Thyroid gland (tissue), 4 donors: ENCODE measurements around the gene AGPAT4. TPM values are rescaled to one million over a fixed set of nuclear protein-coding genes. Genes with fewer than 3 reads are reported as not detected.
A peak's percentile ranks its signal among the peaks of the same experiment; 100 is the strongest.
"Not testable (repeated sequence)": the region's sequence is repeated elsewhere in the genome, so short reads cannot be mapped to it uniquely, and the experiment has no call there.

Experiments
- DNase-seq, 2 donors: peaks; one replicate each; pipeline ENCODE4 v3.0.0-alpha.2; 2019
- H3K27ac ChIP-seq, 3 donors: fragments of 200-600 bp; sonication (generic); 1 replicate in 2 of 3; 2 replicates in 1 of 3; pipeline ENCODE4 v1.5.1; 2016 to 2019; ENCODE audit warnings: mild to moderate bottlenecking in 1 of 3, moderate library complexity in 1 of 3
- H3K27me3 ChIP-seq: fragments of 200-600 bp; sonication (generic); one replicate; pipeline ENCODE4 v1.5.1; 2019
- H3K36me3 ChIP-seq, 2 donors: fragments of 200-600 bp; sonication (generic); one replicate each; pipeline ENCODE4 v1.5.1; 2016 to 2019
- H3K4me1 ChIP-seq, 2 donors: fragments of 200-600 bp; sonication (generic); one replicate each; pipeline ENCODE4 v1.5.1; 2017 to 2019
- H3K4me3 ChIP-seq, 3 donors: fragments of 200-600 bp; sonication (generic); replicated peaks in 1 of 3; 1 replicate in 2 of 3; 2 replicates in 1 of 3; pipeline ENCODE4 v1.5.1; 2016; ENCODE audit warnings: mild to moderate bottlenecking in 1 of 3
- H3K9me3 ChIP-seq: fragments of 200-600 bp; sonication (generic); one replicate; pipeline ENCODE4 v1.5.1; 2017
- POLR2A ChIP-seq, 2 donors: fragments of 450-650 bp; IDR thresholded peaks; one replicate each; pipeline ENCODE4 v1.6.1; 2017; ENCODE audit warnings: antibody characterized with exemption in 2 of 2, mild to moderate bottlenecking in 2 of 2, moderate library complexity in 1 of 2
- WGBS, 2 donors: methylation state at CpG; one replicate each; pipeline ENCODE4 v1.1.5; 2017; 5-methylcytosine and 5-hydroxymethylcytosine counted together
- intact Hi-C: fragments of 100-400 bp; cut with DNase I; formaldehyde crosslinking; loops from one replicate; pipeline ENCODE4 v1.15.1; 2023
- total RNA-seq, 4 donors: library from RNA; depleted of rRNA; stranded (reverse); fragments of >200 nt; gene quantifications; one replicate each; pipeline ENCODE4 v1.2.3, GENCODE V29; 2016
- TF ChIP-seq, protein P1 (sequence below), 6 experiments: fragments of 200-600 bp in 3 of 6; fragments of 450-650 bp in 3 of 6; sonication (generic) in 3 of 6; IDR thresholded peaks; one replicate each; pipeline ENCODE4 v1.5.1; 2016 to 2019; ENCODE audit warnings: antibody characterized with exemption in 6 of 6, mild to moderate bottlenecking in 2 of 6, inconsistent platforms in 1 of 6, moderate library complexity in 1 of 6

AGPAT4 gene, protein sequence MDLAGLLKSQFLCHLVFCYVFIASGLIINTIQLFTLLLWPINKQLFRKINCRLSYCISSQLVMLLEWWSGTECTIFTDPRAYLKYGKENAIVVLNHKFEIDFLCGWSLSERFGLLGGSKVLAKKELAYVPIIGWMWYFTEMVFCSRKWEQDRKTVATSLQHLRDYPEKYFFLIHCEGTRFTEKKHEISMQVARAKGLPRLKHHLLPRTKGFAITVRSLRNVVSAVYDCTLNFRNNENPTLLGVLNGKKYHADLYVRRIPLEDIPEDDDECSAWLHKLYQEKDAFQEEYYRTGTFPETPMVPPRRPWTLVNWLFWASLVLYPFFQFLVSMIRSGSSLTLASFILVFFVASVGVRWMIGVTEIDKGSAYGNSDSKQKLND
- total RNA-seq = 10 to 100 TPM in 1 of 4 donors, 1 to 10 TPM in 3; 6.1 to 12.8 (median 6.9) TPM

DNA sequence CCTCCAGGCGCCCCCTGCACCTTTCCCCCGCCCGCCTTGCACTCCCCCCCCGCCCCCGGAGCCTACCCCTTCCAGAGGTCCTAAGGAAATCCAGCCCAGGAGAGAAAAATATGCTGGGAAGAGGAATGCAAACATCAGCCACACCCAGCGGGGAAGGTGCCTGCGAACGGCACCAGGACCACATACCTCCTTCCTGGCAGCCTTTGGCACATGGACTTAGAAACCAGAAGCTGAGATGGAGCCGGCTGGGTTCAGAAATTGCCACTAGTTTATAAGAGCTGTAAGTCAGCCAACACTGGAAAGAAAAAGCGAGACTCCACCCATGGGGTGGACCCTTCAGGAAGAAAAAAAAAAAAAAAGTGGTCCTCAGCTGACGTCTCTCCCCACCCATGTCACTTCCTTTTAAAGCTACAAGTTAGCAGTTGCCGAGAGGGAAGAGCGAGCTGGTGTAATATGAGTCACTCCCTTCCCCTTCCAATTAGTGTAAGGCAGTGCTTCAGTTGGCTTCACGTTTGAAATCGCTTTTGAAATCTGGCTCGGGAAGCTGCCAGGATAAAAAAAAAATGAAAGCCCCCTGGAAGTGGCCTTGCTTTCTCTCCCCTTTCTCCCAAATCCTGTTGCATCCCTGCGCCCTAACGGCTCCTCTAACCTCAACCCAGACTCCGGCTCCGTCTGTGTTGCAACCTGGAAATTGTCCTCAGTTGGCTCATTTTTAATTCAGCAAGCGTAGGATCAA, at the start of gene AGPAT4:
AGPAT4 (minus strand) TSS at position 310 of the 736 bp plus-strand sequence. CDS start 41,848 bp downstream, outside the sequence.
- H3K27ac ChIP-seq = peak within 1 kb of the TSS; percentile 45 to 89 (median 76)
- peak; percentile 64 to 75 for DNase-seq
- H3K27me3 ChIP-seq = no peaks in the 10 kb centered on the region
- no peaks in the 10 kb centered on the region for H3K36me3 ChIP-seq
- H3K4me3 ChIP-seq = peak within 1 kb of the TSS in 2 of 3 donors; percentile 34 to 44
- peak in 1 of 2 donors; percentile 69 for TF ChIP-seq POLR2A (IDR thresholded peaks at IDR 0.05)
- TF ChIP-seq, protein P1, sequence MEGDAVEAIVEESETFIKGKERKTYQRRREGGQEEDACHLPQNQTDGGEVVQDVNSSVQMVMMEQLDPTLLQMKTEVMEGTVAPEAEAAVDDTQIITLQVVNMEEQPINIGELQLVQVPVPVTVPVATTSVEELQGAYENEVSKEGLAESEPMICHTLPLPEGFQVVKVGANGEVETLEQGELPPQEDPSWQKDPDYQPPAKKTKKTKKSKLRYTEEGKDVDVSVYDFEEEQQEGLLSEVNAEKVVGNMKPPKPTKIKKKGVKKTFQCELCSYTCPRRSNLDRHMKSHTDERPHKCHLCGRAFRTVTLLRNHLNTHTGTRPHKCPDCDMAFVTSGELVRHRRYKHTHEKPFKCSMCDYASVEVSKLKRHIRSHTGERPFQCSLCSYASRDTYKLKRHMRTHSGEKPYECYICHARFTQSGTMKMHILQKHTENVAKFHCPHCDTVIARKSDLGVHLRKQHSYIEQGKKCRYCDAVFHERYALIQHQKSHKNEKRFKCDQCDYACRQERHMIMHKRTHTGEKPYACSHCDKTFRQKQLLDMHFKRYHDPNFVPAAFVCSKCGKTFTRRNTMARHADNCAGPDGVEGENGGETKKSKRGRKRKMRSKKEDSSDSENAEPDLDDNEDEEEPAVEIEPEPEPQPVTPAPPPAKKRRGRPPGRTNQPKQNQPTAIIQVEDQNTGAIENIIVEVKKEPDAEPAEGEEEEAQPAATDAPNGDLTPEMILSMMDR (IDR thresholded peaks at IDR 0.05) = no peak
- intact Hi-C loops = no loop called here
- H3K4me1 ChIP-seq = peaks cover 0 to 8% of the 10 kb centered on the region in 2 donors
- H3K9me3 ChIP-seq = no peaks in the 10 kb centered on the region
- WGBS, 2 donors = 1% methylated on average over 17 to 18 of the region's 21 CpGs

DNA sequence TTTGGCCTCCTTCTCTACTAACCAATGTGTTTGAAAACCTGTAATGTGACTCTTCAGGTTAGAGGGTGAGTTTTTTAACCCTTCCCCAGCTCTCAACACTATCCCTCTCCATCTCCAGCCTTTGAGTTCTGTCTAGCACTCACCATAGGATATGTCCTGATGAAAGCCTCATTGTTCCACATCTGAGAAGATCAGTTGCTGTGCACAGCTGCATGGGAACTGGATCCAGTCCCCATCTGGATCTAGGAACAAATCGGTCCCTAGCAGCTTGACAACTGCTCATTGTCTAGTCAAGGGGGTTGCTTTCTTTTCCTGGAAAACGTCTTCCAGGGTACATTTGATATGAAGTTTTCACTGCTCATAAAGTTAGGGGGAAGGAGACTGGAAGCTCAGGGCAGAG, 45.4 kb upstream of the AGPAT4 start:
- H3K9me3 ChIP-seq = no peaks in the 10 kb centered on the region
- H3K4me1 ChIP-seq = peaks cover 2 to 4% of the 10 kb centered on the region in 2 donors
- no peak for DNase-seq
- WGBS, 2 donors = 72 to 77% methylated on average over 2 of the region's 2 CpGs
- H3K27ac ChIP-seq = no peak overlapping the region
- no peaks in the 10 kb centered on the region for H3K27me3 ChIP-seq
- no peaks in the 10 kb centered on the region for H3K36me3 ChIP-seq
- no peak for TF ChIP-seq POLR2A (IDR thresholded peaks at IDR 0.05)
- TF ChIP-seq, protein P1 (IDR thresholded peaks at IDR 0.05) = no peak
- intact Hi-C loops = no loop called here
- H3K4me3 ChIP-seq = no peak overlapping the region

DNA sequence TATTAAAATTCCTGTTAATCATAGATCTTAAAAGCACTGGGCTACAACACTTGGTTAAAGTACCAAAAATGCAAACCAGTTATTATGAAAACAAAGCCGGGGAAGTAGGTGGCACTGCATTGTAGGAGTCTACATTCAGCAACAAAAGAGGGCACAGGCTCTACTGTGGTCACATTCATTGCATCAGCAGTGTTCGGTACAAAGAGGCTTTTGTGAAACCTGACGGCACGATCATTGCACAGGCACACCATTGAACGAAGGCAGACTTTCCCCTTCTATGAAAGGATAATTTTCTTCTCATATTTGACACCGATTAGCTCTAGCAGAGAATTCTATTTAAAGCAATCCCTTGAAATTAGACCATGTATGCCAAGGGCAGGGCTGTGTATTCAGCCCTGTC, 44.6 kb upstream of the AGPAT4 start:
- H3K4me3 ChIP-seq = no peak overlapping the region
- H3K4me1 ChIP-seq = peaks cover 2 to 4% of the 10 kb centered on the region in 2 donors
- 49 to 60% methylated on average over 6 of the region's 6 CpGs for WGBS, 2 donors
- no peaks in the 10 kb centered on the region for H3K36me3 ChIP-seq
- intact Hi-C loops = no loop called here
- no peak overlapping the region for H3K27ac ChIP-seq
- no peak for TF ChIP-seq POLR2A (IDR thresholded peaks at IDR 0.05)
- TF ChIP-seq, protein P1 (IDR thresholded peaks at IDR 0.05) = no peak
- H3K9me3 ChIP-seq = no peaks in the 10 kb centered on the region
- peak in 1 of 2 donors; percentile 8 for DNase-seq
- no peaks in the 10 kb centered on the region for H3K27me3 ChIP-seq

DNA sequence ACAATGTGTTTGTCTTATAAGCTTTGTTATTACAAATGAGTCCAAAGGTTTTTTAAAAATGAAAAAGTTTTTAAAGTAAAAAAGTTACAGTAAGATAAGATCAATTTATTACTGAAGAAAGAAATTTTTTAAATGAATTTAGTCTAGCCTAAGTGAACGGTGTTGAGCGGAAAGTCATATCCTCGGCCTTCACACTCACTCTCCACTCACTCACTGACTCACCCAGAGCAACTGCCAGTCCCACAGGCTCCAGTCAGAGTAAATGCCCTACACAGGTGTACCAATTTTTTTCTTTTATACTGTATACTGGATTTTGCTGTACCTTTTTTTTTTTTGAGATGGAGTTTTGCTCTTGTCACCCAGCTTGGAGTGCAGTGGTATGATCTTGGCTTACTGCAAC, 42.7 kb upstream of the AGPAT4 start:
- 91 to 92% methylated on average over 3 of the region's 3 CpGs for WGBS, 2 donors
- TF ChIP-seq, protein P1 (IDR thresholded peaks at IDR 0.05) = no peak
- no peak for TF ChIP-seq POLR2A (IDR thresholded peaks at IDR 0.05)
- Histone ChIP-seq H3K27ac (no peak overlapping the region), H3K4me1 (peaks cover 2 to 4% of the 10 kb centered on the region in 2 donors), H3K36me3 (no peaks in the 10 kb centered on the region), H3K9me3 (no peaks in the 10 kb centered on the region), H3K4me3 (no peak overlapping the region), H3K27me3 (no peaks in the 10 kb centered on the region)
- intact Hi-C loops = no loop called here
- no peak for DNase-seq

DNA sequence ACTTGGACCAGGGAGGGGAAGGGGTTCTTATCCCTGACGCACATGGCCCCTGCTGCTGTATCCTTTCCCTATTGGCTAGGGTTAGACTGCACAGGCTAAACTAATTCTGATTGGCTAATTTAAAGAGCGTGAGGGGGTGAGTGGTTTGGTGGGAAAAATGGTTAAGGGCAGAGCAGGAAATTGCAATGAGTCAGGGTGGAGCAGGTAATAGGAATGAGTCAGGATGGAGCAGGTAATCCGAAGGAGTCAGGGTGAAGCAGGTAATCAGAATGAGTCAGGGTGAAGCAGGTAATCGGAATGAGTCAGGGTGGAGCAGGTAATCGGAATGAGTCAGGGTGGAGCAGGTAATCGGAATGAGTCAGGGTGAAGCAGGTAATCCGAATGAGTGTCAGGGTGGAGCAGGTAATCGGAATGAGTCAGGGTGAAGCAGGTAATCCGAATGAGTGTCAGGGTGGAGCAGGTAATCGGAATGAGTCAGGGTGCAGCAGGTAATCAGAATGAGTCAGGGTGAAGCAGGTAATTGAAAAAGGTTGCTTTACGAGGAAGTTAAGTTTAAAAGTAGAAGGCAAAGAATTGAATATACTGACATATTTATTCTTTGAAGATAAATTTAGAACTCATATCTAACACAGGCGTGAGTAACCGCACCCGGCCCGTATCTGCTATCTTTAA, 41.5 kb upstream of the AGPAT4 start:
- H3K36me3 ChIP-seq, H3K9me3 ChIP-seq, intact Hi-C loops, H3K27ac ChIP-seq, H3K27me3 ChIP-seq, H3K4me1 ChIP-seq, H3K4me3 ChIP-seq, DNase-seq: not testable (repeated sequence)
- 95 to 96% methylated on average over 15 of the region's 15 CpGs for WGBS, 2 donors

DNA sequence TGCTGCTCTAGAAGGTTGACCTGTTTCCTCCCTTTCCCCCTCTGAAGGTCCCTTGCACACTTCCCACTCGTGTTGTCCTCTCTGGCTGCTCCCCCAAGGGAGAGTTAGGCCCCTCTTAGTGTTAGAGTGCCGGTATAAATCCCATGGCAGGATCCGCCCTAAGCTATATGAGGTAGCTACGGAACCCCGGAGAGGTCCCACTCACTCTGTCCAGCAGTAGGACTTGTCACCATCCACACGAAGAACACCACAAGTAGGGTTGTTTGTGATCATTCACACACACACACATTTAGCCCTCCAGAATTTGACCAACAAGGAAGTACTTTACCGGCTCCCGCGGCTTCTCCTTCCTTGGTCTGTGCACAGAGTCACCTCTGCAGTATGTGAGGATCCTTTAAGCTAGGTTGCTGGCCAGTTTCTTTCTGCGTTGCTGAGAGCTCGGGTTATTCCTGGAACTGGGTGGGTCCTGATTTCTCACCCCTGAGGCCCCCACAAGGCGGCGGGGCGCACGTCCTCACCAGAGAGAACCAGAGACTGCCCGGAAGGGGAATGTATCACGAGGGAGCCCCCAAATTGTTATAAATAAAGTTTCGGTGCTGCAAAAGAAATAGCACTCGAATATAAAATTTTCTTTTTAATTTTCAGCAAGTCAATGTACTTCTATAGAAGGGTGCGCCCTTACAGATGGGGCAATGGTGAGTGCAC, 40.8 kb upstream of the AGPAT4 start:
- 94 to 97% methylated on average over 20 of the region's 20 CpGs for WGBS, 2 donors
- H3K27me3 ChIP-seq, H3K36me3 ChIP-seq, intact Hi-C loops, H3K4me3 ChIP-seq, H3K9me3 ChIP-seq, H3K4me1 ChIP-seq, DNase-seq, H3K27ac ChIP-seq: not testable (repeated sequence)
